ENCODE measurements around the gene DTNB. TPM values are rescaled to one million over a fixed set of nuclear protein-coding genes. Genes with fewer than 3 reads are reported as not detected.

DTNB gene
- total and polyA plus RNA-seq, 10 of the 15 experiments (the other 5 are each of a cell fraction or from before 2014, with no cell fraction given) = 4.5 to 30.6 (median 11.9) TPM

DNA sequence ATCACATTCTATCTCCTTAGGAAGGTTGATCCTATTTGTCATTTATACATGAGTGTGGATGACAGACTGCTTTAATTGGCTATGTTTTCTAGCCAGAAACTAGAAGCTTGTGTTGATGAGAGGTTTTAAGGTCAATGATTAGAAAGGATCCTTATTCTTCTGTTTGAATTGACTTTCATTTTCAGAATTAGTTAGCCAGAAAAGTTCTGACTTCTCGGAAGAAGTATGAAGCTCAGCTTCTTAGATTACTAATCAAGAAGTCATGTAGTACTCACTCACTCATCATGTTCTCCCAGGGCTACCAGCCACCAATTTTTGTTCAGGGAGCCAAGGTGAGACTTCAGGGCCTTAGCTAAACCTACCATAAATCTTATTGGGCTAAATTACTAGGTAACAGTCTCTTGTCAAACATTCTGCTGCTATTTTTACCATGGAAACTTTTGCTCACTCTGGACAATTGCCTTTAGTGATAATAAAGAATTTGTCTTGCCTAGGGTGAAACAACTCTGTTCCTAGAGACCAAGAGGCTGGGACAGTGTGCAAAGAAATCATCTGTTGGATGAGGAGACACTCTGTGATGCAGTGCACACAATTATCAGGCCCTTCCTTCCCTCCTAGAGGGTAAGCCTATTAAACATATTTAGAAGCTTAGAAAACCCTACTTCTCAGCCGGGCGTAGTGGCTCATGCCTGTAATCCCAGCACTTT lies 220.0 kb downstream of the DTNB start (continued):
- no peak for TF ChIP-seq SMARCA5 (IDR thresholded peaks at IDR 0.05)
- TF ChIP-seq ZNF24 (IDR thresholded peaks at IDR 0.05) = no peak
- TF ChIP-seq, protein P1, sequence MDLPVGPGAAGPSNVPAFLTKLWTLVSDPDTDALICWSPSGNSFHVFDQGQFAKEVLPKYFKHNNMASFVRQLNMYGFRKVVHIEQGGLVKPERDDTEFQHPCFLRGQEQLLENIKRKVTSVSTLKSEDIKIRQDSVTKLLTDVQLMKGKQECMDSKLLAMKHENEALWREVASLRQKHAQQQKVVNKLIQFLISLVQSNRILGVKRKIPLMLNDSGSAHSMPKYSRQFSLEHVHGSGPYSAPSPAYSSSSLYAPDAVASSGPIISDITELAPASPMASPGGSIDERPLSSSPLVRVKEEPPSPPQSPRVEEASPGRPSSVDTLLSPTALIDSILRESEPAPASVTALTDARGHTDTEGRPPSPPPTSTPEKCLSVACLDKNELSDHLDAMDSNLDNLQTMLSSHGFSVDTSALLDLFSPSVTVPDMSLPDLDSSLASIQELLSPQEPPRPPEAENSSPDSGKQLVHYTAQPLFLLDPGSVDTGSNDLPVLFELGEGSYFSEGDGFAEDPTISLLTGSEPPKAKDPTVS (IDR thresholded peaks at IDR 0.05; ENCODE audit: low read depth, low read length) = no peak
- 0 out of 2 replicates have a peak, but pooled peaks have one; percentile 38 for TF ChIP-seq MTA3 (IDR thresholded peaks at IDR 0.05; ENCODE audit: borderline replicate concordance, low read length)
- TF ChIP-seq PML (IDR thresholded peaks at IDR 0.05; ENCODE audit: low read length) = no peak
- TF ChIP-seq NFIC (IDR thresholded peaks at IDR 0.05; ENCODE audit: low read depth, low read length) = peak; percentile 12; the same call in 1 of the 2 replicates
- no peak for TF ChIP-seq RBBP5 (conservative IDR thresholded peaks at IDR 0.05)
- peak; percentile 68; the same call in 1 of the 2 replicates for TF ChIP-seq STAT3 (IDR thresholded peaks at IDR 0.05; ENCODE audit: low read depth, low read length)
- TF ChIP-seq MTA2 (IDR thresholded peaks at IDR 0.05; ENCODE audit: low read depth) = peak; percentile 74
- no peak for TF ChIP-seq SRF (IDR thresholded peaks at IDR 0.05; ENCODE audit: low read depth in 2 of 2, low read length in 2 of 2)
- no peak for TF ChIP-seq SREBF2 (IDR thresholded peaks at IDR 0.05; ENCODE audit: low read length)
- no peak for TF ChIP-seq POLR2A (IDR thresholded peaks at IDR 0.05; ENCODE audit: low read depth, low read length)
- TF ChIP-seq, protein P2, sequence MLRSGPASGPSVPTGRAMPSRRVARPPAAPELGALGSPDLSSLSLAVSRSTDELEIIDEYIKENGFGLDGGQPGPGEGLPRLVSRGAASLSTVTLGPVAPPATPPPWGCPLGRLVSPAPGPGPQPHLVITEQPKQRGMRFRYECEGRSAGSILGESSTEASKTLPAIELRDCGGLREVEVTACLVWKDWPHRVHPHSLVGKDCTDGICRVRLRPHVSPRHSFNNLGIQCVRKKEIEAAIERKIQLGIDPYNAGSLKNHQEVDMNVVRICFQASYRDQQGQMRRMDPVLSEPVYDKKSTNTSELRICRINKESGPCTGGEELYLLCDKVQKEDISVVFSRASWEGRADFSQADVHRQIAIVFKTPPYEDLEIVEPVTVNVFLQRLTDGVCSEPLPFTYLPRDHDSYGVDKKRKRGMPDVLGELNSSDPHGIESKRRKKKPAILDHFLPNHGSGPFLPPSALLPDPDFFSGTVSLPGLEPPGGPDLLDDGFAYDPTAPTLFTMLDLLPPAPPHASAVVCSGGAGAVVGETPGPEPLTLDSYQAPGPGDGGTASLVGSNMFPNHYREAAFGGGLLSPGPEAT (IDR thresholded peaks at IDR 0.05; ENCODE audit: low read depth) = no peak; the same call in 1 of the 2 replicates
- TF ChIP-seq LARP7 (IDR thresholded peaks at IDR 0.05) = no peak
- TF ChIP-seq ZBTB33 (IDR thresholded peaks at IDR 0.05) = no peak
- no peak for TF ChIP-seq BRCA1 (IDR thresholded peaks at IDR 0.05; ENCODE audit: low read depth, low read length)
- no peak for TF ChIP-seq ZZZ3 (IDR thresholded peaks at IDR 0.05; ENCODE audit: control insufficient read depth, insufficient read length, low read depth)
- TF ChIP-seq NR2C2 (IDR thresholded peaks at IDR 0.05; ENCODE audit: borderline replicate concordance, control insufficient read depth, insufficient read length, low read depth) = no peak
- TF ChIP-seq NKRF (conservative IDR thresholded peaks at IDR 0.05) = no peak
- TF ChIP-seq RUNX3 (IDR thresholded peaks at IDR 0.05; ENCODE audit: low read length) = peak; percentile 12; the same call in 1 of the 2 replicates
- TF ChIP-seq, protein P3, sequence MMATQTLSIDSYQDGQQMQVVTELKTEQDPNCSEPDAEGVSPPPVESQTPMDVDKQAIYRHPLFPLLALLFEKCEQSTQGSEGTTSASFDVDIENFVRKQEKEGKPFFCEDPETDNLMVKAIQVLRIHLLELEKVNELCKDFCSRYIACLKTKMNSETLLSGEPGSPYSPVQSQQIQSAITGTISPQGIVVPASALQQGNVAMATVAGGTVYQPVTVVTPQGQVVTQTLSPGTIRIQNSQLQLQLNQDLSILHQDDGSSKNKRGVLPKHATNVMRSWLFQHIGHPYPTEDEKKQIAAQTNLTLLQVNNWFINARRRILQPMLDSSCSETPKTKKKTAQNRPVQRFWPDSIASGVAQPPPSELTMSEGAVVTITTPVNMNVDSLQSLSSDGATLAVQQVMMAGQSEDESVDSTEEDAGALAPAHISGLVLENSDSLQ (IDR thresholded peaks at IDR 0.05) = peak; percentile 78
- no peak for TF ChIP-seq MLLT1 (IDR thresholded peaks at IDR 0.05)

Data from GM12878 (cell line).